Peyer's patch (tissue), 4 donors: ENCODE results near the gene CASKIN1.

Experiments used
- CTCF ChIP-seq, 6 experiments: fragments of 450-650 bp in 4 of 6; fragments of 200-600 bp in 2 of 6; sonication (generic) in 1 of 6; IDR thresholded peaks; one replicate each; pipeline ENCODE4 v1.5.1; 2017 to 2019; ENCODE audit warnings: antibody characterized with exemption in 6 of 6, mild to moderate bottlenecking in 3 of 6, moderate library complexity in 1 of 6
- POLR2A ChIP-seq, 2 donors: fragments of 450-650 bp; IDR thresholded peaks; one replicate each; pipeline ENCODE4 v1.5.1; 2017; ENCODE audit warnings: antibody characterized with exemption in 2 of 2, mild to moderate bottlenecking in 2 of 2, moderate library complexity in 2 of 2

GRCh38 chr16:2184962-2185361, 11.4 kb downstream of the CASKIN1 start:
- no peak for TF ChIP-seq POLR2A (IDR thresholded peaks at IDR 0.05)
- TF ChIP-seq CTCF (IDR thresholded peaks at IDR 0.05): no peak
